K562 (cell line): ENCODE measurements around the gene KLHL22. TPM values are rescaled to one million over a fixed set of nuclear protein-coding genes. Genes with fewer than 3 reads are reported as not detected.

ENCODE experiments used
- ATAC-seq: fragments of 200-7000 bp; cut with Tn5 transposase; 3 replicates; pipeline ENCODE4 v1.9.1; 2020; ENCODE audit warnings: moderate library complexity
- BruUV-seq: library from RNA; stranded (reverse); fragments of 400-500 nt; replicated peaks from 2 replicates; lab custom pipeline; 2021; lab: Mats Ljungman, UMichigan
- CTCF ChIA-PET: fragments of 300-600 bp; formaldehyde crosslinking; extraction: SDS; loops from one replicate; lab custom pipeline; 2021; ENCODE audit warnings: low intra/inter-chr PET ratio; lab: Yijun Ruan, JAX
- POLR2A ChIA-PET: fragments of 300-600, 350-650 bp; sonication (Branson Sonifier 250); formaldehyde crosslinking; extraction: SDS; loops from one replicate; lab custom pipeline; 2021; ENCODE audit warnings: antibody characterized with exemption, inconsistent platforms; lab: Yijun Ruan, JAX
- DNase-seq, 4 experiments: peaks; one replicate each; pipeline versions ENCODE4 v3.0.0 to v3.0.0-alpha.2; 2011 to 2018; ENCODE audit warnings: low spot score in 3 of 4, mixed read lengths in 3 of 4; ENCODE audit errors: extremely low read depth in 1 of 4
- FAIRE-seq: peaks from 2 replicates; lab custom pipeline; 2011; peaks lifted over from hg19 to GRCh38; lab: Jason Lieb, UNC
- H2AFZ ChIP-seq: 2 replicates; pipeline ENCODE4 v1.6.0; 2011; ENCODE audit warnings: low read depth, low read length, control low read depth, inconsistent platforms
- H3K27ac ChIP-seq: fragments of 200-600 bp; 3 replicates; pipeline ENCODE4 v1.8.0; 2011; ENCODE audit warnings: low read depth, mild to moderate bottlenecking, control low read depth, inconsistent platforms, low read length, moderate library complexity, mixed read lengths; ENCODE audit errors: extremely low read depth
- H3K27me3 ChIP-seq, 2 experiments: fragments of 300-600 bp in 1 of 2; 2 replicates in 1 of 2; 3 replicates in 1 of 2; pipeline versions ENCODE4 v1.6.0 to v1.8.0; 2011; ENCODE audit warnings: inconsistent platforms in 2 of 2, low read length in 2 of 2, mild to moderate bottlenecking in 1 of 2, mixed read lengths in 1 of 2, moderate library complexity in 1 of 2; ENCODE audit not compliant: control insufficient read depth in 2 of 2, insufficient read depth in 2 of 2
- H3K36me3 ChIP-seq: fragments of 300-600 bp; 3 replicates; pipeline ENCODE4 v1.8.0; 2011; ENCODE audit warnings: mild to moderate bottlenecking, low read length, inconsistent platforms; ENCODE audit not compliant: control insufficient read depth, insufficient read depth
- H3K4me1 ChIP-seq, 2 experiments: fragments of 200-600 bp in 1 of 2; replicated peaks in 1 of 2; 2 replicates in 1 of 2; 3 replicates in 1 of 2; pipeline versions ENCODE4 v1.5.1 to v1.8.0; 2011; ENCODE audit warnings: inconsistent platforms in 2 of 2, low read length in 2 of 2, mild to moderate bottlenecking in 1 of 2, mixed read lengths in 1 of 2, moderate library complexity in 1 of 2; ENCODE audit not compliant: control insufficient read depth in 2 of 2, insufficient read depth in 2 of 2
- H3K4me2 ChIP-seq: 2 replicates; pipeline ENCODE4 v1.6.1; 2011; ENCODE audit warnings: low read length, control low read depth, inconsistent platforms, mixed read lengths; ENCODE audit not compliant: insufficient read depth
- H3K4me3 ChIP-seq: fragments of 200-600 bp; sonication (generic), shearing (Covaris generic); 2 replicates; pipeline ENCODE4 v1.5.1; 2016; ENCODE audit warnings: control low read depth, inconsistent platforms
- H3K79me2 ChIP-seq: fragments of 200-600 bp; 3 replicates; pipeline ENCODE4 v1.8.0; 2011; ENCODE audit warnings: low read length, inconsistent platforms; ENCODE audit not compliant: control insufficient read depth, insufficient read depth
- H3K9ac ChIP-seq, 2 experiments: 2 replicates each; pipeline versions ENCODE4 v1.6.0 to v1.6.1; 2011; ENCODE audit warnings: low read depth in 2 of 2, low read length in 2 of 2, control low read depth in 1 of 2, inconsistent platforms in 1 of 2, mild to moderate bottlenecking in 1 of 2, mixed read lengths in 1 of 2; ENCODE audit not compliant: insufficient read depth in 1 of 2
- H3K9me1 ChIP-seq: one replicate; pipeline ENCODE4 v1.6.0; 2011; ENCODE audit warnings: inconsistent platforms, mild to moderate bottlenecking, low read length, moderate library complexity; ENCODE audit not compliant: control insufficient read depth, insufficient read depth
- H3K9me3 ChIP-seq: replicated peaks from 2 replicates; pipeline ENCODE4 v1.5.1; 2011; ENCODE audit warnings: low read depth, low read length, inconsistent platforms; ENCODE audit not compliant: control insufficient read depth, insufficient read depth
- H4K20me1 ChIP-seq: replicated peaks from 2 replicates; pipeline ENCODE4 v1.6.1; 2011; ENCODE audit warnings: low read length, inconsistent platforms, mixed read lengths; ENCODE audit not compliant: control insufficient read depth, insufficient read depth
- BCOR ChIP-seq: fragments of 450-650 bp; IDR thresholded peaks from 2 replicates; pipeline ENCODE4 v1.6.1; 2016
- CAMTA2 ChIP-seq: fragments of 250-450 bp; sonication (Bioruptor Pico); conservative IDR thresholded peaks from 2 replicates; pipeline ENCODE4 v1.5.1; 2022
- ELF1 ChIP-seq: fragments of 200-800 bp; sonication (Bioruptor generic); IDR thresholded peaks from 2 replicates; pipeline ENCODE4 v1.6.1; 2016; ENCODE audit warnings: missing genetic modification characterization, missing compliant biosample characterization
- ETV1 ChIP-seq: fragments of 450-650 bp; conservative IDR thresholded peaks from 2 replicates; pipeline ENCODE4 v1.6.1; 2016; ENCODE audit warnings: missing genetic modification characterization, control low read depth, low read depth, missing compliant biosample characterization
- ETV6 ChIP-seq, 3 experiments: fragments of 150-350 bp in 1 of 3; sonication (generic) in 1 of 3; formaldehyde crosslinking in 1 of 3; IDR thresholded peaks; 2 replicates each; pipeline versions ENCODE4 v1.6.1 to v1.8.0; 2014 to 2022; ENCODE audit warnings: borderline replicate concordance in 2 of 3, low read depth in 2 of 3, antibody characterized with exemption in 1 of 3, low read length in 1 of 3, mild to moderate bottlenecking in 1 of 3, missing genetic modification reagents in 1 of 3
- FOXK1 ChIP-seq: sonication (generic); formaldehyde crosslinking; IDR thresholded peaks from 2 replicates; pipeline ENCODE4 v1.8.0; 2022; ENCODE audit warnings: missing genetic modification reagents, mild to moderate bottlenecking, borderline replicate concordance
- HES1 ChIP-seq: fragments of 450-650 bp; IDR thresholded peaks from 2 replicates; pipeline ENCODE4 v1.6.1; 2016; ENCODE audit warnings: low read depth, mild to moderate bottlenecking, moderate library complexity
- KLF10 ChIP-seq: fragments of 250-450 bp; sonication (Bioruptor Pico); IDR thresholded peaks from 2 replicates; pipeline ENCODE4 v1.6.1; 2021; ENCODE audit warnings: matching md5 sums
- NEUROD1 ChIP-seq: fragments of 150-350 bp; IDR thresholded peaks from 2 replicates; pipeline ENCODE4 v1.6.1; 2014; ENCODE audit warnings: borderline replicate concordance, low read length, low read depth; ENCODE audit not compliant: partially characterized antibody
- PRPF4 ChIP-seq: fragments of 200-400 bp; formaldehyde crosslinking; IDR thresholded peaks from one replicate; pipeline ENCODE4 v1.6.1; 2017; ENCODE audit warnings: low read length, low read depth, mild to moderate bottlenecking; ENCODE audit not compliant: insufficient read depth, poor library complexity, severe bottlenecking
- SP1 ChIP-seq: sonication (generic); formaldehyde crosslinking; IDR thresholded peaks from 2 replicates; pipeline ENCODE4 v1.8.1; 2022; ENCODE audit warnings: mild to moderate bottlenecking, missing genetic modification reagents
- ZNF239 ChIP-seq: fragments of 250-450 bp; sonication (Bioruptor Pico); IDR thresholded peaks from 2 replicates; pipeline ENCODE4 v1.4.0; 2020; ENCODE audit warnings: mild to moderate bottlenecking
- ZNF431 ChIP-seq: sonication (generic); formaldehyde crosslinking; IDR thresholded peaks from 2 replicates; pipeline ENCODE4 v1.8.0; 2022; ENCODE audit warnings: mild to moderate bottlenecking, missing genetic modification reagents
- ZNF589 ChIP-seq: fragments of 200-800 bp; sonication (Bioruptor generic); IDR thresholded peaks from 2 replicates; pipeline ENCODE4 v1.6.1; 2016; ENCODE audit warnings: low read depth, missing genetic modification characterization, missing compliant biosample characterization
- ZNF639 ChIP-seq, 2 experiments: fragments of 200-800 bp in 1 of 2; sonication (Bioruptor generic) in 1 of 2; sonication (generic) in 1 of 2; formaldehyde crosslinking in 1 of 2; IDR thresholded peaks in 1 of 2; conservative IDR thresholded peaks in 1 of 2; 2 replicates each; pipeline versions ENCODE4 v1.5.0 to v1.6.1; 2016 to 2020; ENCODE audit warnings: missing compliant biosample characterization in 1 of 2, missing genetic modification characterization in 1 of 2, missing genetic modification reagents in 1 of 2
- ZNF75A ChIP-seq: fragments of 450-650 bp; formaldehyde crosslinking; IDR thresholded peaks from 2 replicates; pipeline ENCODE4 v1.4.0; 2020; ENCODE audit warnings: mild to moderate bottlenecking
- WGBS: fragments of 100-300 bp; shearing (Covaris generic); methylation state at CpG from one replicate; pipeline ENCODE4 v1.1.6; 2016; ENCODE audit warnings: low coverage, mixed read lengths; ENCODE audit not compliant: insufficient coverage; ENCODE audit errors: missing lambda C conversion rate; 5-methylcytosine and 5-hydroxymethylcytosine counted together
- in situ Hi-C: fragments of 300-500 bp; cut with MboI; formaldehyde crosslinking; loops from 4 replicates; pipeline ENCODE4 v1.15.0; 2018; ENCODE audit warnings: inconsistent platforms, mixed read lengths
- intact Hi-C: fragments of 100-400 bp; cut with micrococcal nuclease; formaldehyde crosslinking; loops from 2 replicates; pipeline ENCODE4 v1.14.2; 2022
- polyA plus RNA-seq, 8 experiments: library from polyadenylated mRNA; depleted of rRNA in 4 of 8; stranded (reverse) in 5 of 8; unstranded in 3 of 8; fragments of >200 nt; fragmentation: Nextera tagmentation in 2 of 8; fragmentation: Illumina TruSeq in 1 of 8; extraction: Ambion mirVana in 2 of 8; extraction: Trizol in 1 of 8; gene quantifications; 2 replicates each; pipeline versions ENCODE4 v1.2.1 to v1.2.3, GENCODE V29; 2011 to 2014; ENCODE audit warnings: inconsistent platforms in 1 of 8, missing spikeins in 1 of 8
- total RNA-seq, 7 experiments: library from RNA; depleted of rRNA in 6 of 7; stranded (reverse); fragments of >200 nt in 6 of 7; fragmentation: Illumina TruSeq in 2 of 7; extraction: Trizol in 2 of 7; gene quantifications; 2 replicates each; pipeline versions ENCODE4 v1.2.1 to v1.2.3, GENCODE V29; 2011 to 2021; ENCODE audit warnings: low replicate concordance in 1 of 7
- TF ChIP-seq, protein P1 (sequence below): sonication (generic); formaldehyde crosslinking; IDR thresholded peaks from 2 replicates; pipeline ENCODE4 v1.8.0; 2022; ENCODE audit warnings: mild to moderate bottlenecking, missing genetic modification reagents, borderline replicate concordance

The KLHL22 gene
- total and polyA plus RNA-seq, 9 of the 15 experiments (the other 6 are each of a cell fraction or from before 2014, with no cell fraction given): 1.3 to 25.6 (median 15.2) TPM

GRCh38 chr22:20465759-20466077 is 29.9 kb downstream of the KLHL22 start:
- H3K4me1 ChIP-seq: peaks cover 7 to 13% of the 10 kb centered on the region in 2 experiments; a peak in 4 of 5 replicates
- WGBS: 15% methylated on average over 5 of the region's 5 CpGs
- POLR2A ChIA-PET: interaction anchor here (0.9 to 3.7 kb wide), 4 partner anchors 10 to 186 kb away, joined by 4 to 22 read pairs (median 20); partner anchors contain the start of gene MED15
- no peak for TF ChIP-seq ETV1 (tag)
- no peak for TF ChIP-seq ZNF589
- TF ChIP-seq PRPF4: no peak
- peak; percentile 86; the same call in 1 of the 2 replicates for TF ChIP-seq FOXK1 (CRISPR knock-in tag)
- 0 out of 2 replicates have a peak, but pooled peaks have one; percentile 13 for TF ChIP-seq ELF1
- no peak for TF ChIP-seq ZNF431
- TF ChIP-seq HES1: no peak
- TF ChIP-seq ETV6 (IDR thresholded peaks at IDR 0.05; ENCODE audit: borderline replicate concordance in 1 of 2, low read depth in 2 of 2, low read length in 1 of 2): no peak
- TF ChIP-seq ETV6 (CRISPR knock-in tag; IDR thresholded peaks at IDR 0.05; ENCODE audit: borderline replicate concordance): 0 out of 2 replicates have a peak, but pooled peaks have one; percentile 48
- no peak for TF ChIP-seq NEUROD1
- TF ChIP-seq, protein P1, sequence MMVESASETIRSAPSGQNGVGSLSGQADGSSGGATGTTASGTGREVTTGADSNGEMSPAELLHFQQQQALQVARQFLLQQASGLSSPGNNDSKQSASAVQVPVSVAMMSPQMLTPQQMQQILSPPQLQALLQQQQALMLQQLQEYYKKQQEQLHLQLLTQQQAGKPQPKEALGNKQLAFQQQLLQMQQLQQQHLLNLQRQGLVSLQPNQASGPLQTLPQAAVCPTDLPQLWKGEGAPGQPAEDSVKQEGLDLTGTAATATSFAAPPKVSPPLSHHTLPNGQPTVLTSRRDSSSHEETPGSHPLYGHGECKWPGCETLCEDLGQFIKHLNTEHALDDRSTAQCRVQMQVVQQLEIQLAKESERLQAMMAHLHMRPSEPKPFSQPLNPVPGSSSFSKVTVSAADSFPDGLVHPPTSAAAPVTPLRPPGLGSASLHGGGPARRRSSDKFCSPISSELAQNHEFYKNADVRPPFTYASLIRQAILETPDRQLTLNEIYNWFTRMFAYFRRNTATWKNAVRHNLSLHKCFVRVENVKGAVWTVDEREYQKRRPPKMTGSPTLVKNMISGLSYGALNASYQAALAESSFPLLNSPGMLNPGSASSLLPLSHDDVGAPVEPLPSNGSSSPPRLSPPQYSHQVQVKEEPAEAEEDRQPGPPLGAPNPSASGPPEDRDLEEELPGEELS (CRISPR knock-in tag): 0 out of 2 replicates have a peak, but pooled peaks have one; percentile 24
- peak; percentile 26; the same call in 1 of the 2 replicates for TF ChIP-seq BCOR
- TF ChIP-seq ZNF239 (CRISPR knock-in tag): no peak
- 0 out of 2 replicates have a peak, but pooled peaks have one; percentile 13 for TF ChIP-seq SP1 (CRISPR knock-in tag)
- no peak for TF ChIP-seq ZNF75A (CRISPR knock-in tag)
- TF ChIP-seq ZNF639 (CRISPR knock-in tag; conservative IDR thresholded peaks at IDR 0.05 in 1 of 2, IDR thresholded peaks at IDR 0.05 in 1 of 2): 0 out of 4 replicates have a peak, but pooled peaks of 1 of the 2 experiments have one; percentile 28
- no peak for TF ChIP-seq CAMTA2 (CRISPR knock-in tag)
- TF ChIP-seq KLF10 (CRISPR knock-in tag): no peak

More at GRCh38 chr22:20465759-20466077, 29.9 kb downstream of the KLHL22 start:
- Histone ChIP-seq H3K9me1 (no peaks in the 10 kb centered on the region), H3K36me3 (no peaks in the 10 kb centered on the region), H3K4me3 (no peak overlapping the region), H3K79me2 (no peaks in the 10 kb centered on the region), H3K9ac (no peak overlapping the region), H3K27me3 (peaks cover 15 to 25% of the 10 kb centered on the region in 2 experiments; a peak in 4 of 5 replicates), H3K9me3 (no peaks in the 10 kb centered on the region), H2AFZ (no peak overlapping the region), H4K20me1 (peaks cover 20% of the 10 kb centered on the region), H3K4me2 (no peak overlapping the region), H3K27ac (no peak overlapping the region)
- ATAC-seq: no peak
- in situ Hi-C loops (no loop called here), intact Hi-C loops (no loop called here)
- CTCF ChIA-PET: no interaction called here
- no peak for DNase-seq
- no TSS peak for BruUV-seq
- FAIRE-seq: no peak
